ENCODE results near the gene MTPN.

DNA sequence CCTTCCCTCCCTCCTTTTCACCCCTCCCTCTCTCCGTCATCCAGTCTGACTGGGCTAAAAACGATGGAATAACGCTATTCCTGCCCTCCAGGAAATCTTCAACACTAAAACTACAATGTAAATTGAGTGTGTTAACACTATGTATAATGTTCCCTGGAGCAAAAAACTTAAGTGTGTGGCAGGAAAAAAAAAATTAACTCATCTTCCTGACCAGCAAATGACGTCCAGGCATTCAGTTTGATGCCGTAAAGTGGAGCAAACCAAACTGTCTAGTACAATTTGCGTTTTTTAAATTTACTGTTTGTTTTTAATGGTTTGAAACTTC, 545 bp upstream of the MTPN start:
- TF ChIP-seq, protein P1, sequence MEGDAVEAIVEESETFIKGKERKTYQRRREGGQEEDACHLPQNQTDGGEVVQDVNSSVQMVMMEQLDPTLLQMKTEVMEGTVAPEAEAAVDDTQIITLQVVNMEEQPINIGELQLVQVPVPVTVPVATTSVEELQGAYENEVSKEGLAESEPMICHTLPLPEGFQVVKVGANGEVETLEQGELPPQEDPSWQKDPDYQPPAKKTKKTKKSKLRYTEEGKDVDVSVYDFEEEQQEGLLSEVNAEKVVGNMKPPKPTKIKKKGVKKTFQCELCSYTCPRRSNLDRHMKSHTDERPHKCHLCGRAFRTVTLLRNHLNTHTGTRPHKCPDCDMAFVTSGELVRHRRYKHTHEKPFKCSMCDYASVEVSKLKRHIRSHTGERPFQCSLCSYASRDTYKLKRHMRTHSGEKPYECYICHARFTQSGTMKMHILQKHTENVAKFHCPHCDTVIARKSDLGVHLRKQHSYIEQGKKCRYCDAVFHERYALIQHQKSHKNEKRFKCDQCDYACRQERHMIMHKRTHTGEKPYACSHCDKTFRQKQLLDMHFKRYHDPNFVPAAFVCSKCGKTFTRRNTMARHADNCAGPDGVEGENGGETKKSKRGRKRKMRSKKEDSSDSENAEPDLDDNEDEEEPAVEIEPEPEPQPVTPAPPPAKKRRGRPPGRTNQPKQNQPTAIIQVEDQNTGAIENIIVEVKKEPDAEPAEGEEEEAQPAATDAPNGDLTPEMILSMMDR (IDR thresholded peaks at IDR 0.05; ENCODE audit: insufficient read depth, low read depth, low read length) = no peak
- no peak for TF ChIP-seq EZH2 (IDR thresholded peaks at IDR 0.05; ENCODE audit: insufficient read depth, low read length)
